HG03175 (cell line): ENCODE measurements around the gene GDF15.
"Not testable (repeated sequence)": the region's sequence is repeated elsewhere in the genome, so short reads cannot be mapped to it uniquely, and the experiment has no call there.

Source experiments
- ATAC-seq: cut with Tn5 transposase; IDR thresholded peaks from one replicate; pipeline ENCODE4 v1.9.1; 2021; ENCODE audit warnings: mild to moderate bottlenecking, moderate library complexity; ENCODE audit not compliant: unreplicated experiment

The GDF15 gene

GRCh38 chr19:18385675-18386542 lies at the start of gene GDF15:
Gene GDF15, plus strand, starts transcription at chr19:18386158. Its CDS starts 32 bp downstream, at chr19:18386190.
- ATAC-seq, result no peak

GRCh38 chr19:18338541-18338940 lies 47.4 kb upstream of the GDF15 start:
- no peak for ATAC-seq

- no peak for ATAC-seq
Observed at GRCh38 chr19:18339723-18340122, 46.2 kb upstream of the GDF15 start.

GRCh38 chr19:18340190-18340989 lies 45.6 kb upstream of the GDF15 start, which contains the start of gene PGPEP1:
Gene PGPEP1, plus strand, starts transcription at chr19:18340598. Its CDS starts 84 bp downstream, at chr19:18340682.
- peak; percentile 70 for ATAC-seq

GRCh38 chr19:18340990-18341868 lies 44.7 kb upstream of the GDF15 start:
- ATAC-seq, result peak; percentile 60

- no peak for ATAC-seq
Observed at GRCh38 chr19:18342090-18342632, 43.8 kb upstream of the GDF15 start.

- no peak for ATAC-seq
Observed at GRCh38 chr19:18344582-18344950, 41.4 kb upstream of the GDF15 start.

GRCh38 chr19:18345296-18345695 lies 40.7 kb upstream of the GDF15 start:
- no peak for ATAC-seq

- no peak for ATAC-seq
Observed at GRCh38 chr19:18346091-18346490, 39.9 kb upstream of the GDF15 start.

- ATAC-seq, result no peak
Observed at GRCh38 chr19:18348171-18348570, 37.8 kb upstream of the GDF15 start.

- not testable (repeated sequence) for ATAC-seq
Observed at GRCh38 chr19:18348818-18349339, 37.1 kb upstream of the GDF15 start.

GRCh38 chr19:18349524-18350128 lies 36.3 kb upstream of the GDF15 start:
- no peak for ATAC-seq

GRCh38 chr19:18350490-18350889 lies 35.5 kb upstream of the GDF15 start:
- ATAC-seq, result no peak

- no peak for ATAC-seq
Observed at GRCh38 chr19:18351544-18351943, 34.4 kb upstream of the GDF15 start.

GRCh38 chr19:18353378-18354005 lies 32.5 kb upstream of the GDF15 start:
- no peak for ATAC-seq

GRCh38 chr19:18354743-18355142 lies 31.2 kb upstream of the GDF15 start:
- not testable (repeated sequence) for ATAC-seq

GRCh38 chr19:18357041-18357440 lies 28.9 kb upstream of the GDF15 start:
- ATAC-seq, result no peak

- ATAC-seq, result no peak
Observed at GRCh38 chr19:18361646-18362045, 24.3 kb upstream of the GDF15 start.

- no peak for ATAC-seq
Observed at GRCh38 chr19:18362934-18363542, 22.9 kb upstream of the GDF15 start.
